Stromal cell of bone marrow (primary cell): ENCODE data around the gene OR5T2.
"Not testable (repeated sequence)": the region's sequence is repeated elsewhere in the genome, so short reads cannot be mapped to it uniquely, and the experiment has no call there.

Experiments used
- DNase-seq: peaks from one replicate; pipeline ENCODE4 v3.0.0-alpha.2; 2012; ENCODE audit warnings: low read depth

Gene OR5T2

DNA sequence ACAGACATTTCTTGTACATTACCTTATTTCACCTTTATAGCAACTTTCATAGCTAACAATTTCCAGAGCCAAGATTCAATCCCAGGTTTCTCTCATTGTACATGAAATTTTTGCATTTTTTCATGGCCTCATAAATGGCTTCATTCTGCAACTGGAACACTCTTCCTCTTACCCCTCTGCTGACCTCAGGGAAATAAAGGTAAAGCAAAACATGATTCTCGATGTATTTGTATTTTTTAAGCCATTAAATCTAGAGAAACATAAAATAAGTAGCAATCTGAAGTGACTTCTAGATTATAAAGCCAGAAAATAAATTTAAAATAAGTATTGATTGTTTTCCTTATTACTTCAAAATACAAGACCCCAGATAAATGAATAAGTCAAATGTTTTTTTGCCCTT is at the start of gene OR5T2:
Gene OR5T2 (minus strand): TSS at position 101 of the 400 bp plus-strand sequence. CDS start 1,193 bp downstream, outside the sequence.
- no peak for DNase-seq

DNA sequence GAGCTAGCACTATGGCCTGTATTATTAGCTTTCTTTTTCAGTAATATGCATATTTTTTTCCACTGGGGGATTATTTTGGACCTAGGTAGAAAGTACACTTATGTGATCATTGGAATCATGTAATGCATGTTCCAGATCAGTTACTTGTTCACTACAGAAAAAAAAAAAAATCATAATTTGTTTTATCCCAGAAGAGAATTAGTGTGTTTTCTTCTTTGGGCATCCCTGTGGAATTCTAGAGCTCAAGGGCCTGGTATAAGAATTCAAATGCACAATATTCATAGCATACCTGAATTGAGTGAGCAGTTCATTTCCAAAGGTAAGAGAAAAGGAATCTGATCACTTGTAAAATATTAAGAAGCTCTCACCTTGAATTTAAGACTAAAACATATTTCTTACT is 39.8 kb upstream of the OR5T2 start, which contains the start of gene OR5T1:
Gene OR5T1 (plus strand): TSS at position 301 of the 400 bp plus-strand sequence. CDS start 1,485 bp downstream, outside the sequence.
- DNase-seq = no peak

DNA sequence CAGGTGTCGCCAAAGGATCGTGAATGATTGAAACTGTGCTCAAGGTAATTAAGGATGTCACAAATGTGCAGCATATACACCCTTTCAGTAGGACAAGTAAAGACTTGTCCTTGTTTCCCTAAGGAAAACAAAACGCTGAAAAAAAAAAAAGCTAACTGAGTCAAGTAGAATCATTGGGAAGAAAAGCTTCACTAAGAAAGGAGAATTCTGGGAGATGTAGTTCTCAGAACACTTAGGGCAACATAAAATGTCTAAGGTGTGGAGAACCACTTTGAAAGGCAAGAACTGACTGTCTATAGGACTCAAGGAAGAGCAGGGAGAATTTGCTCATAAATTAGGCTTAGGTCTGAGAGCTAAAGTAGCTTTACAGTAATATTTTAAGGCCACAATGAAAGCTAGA is 37.0 kb upstream of the OR5T2 start:
- no peak for DNase-seq

- DNase-seq = no peak
These were observed 17.9 kb upstream of the OR5T2 start, which contains the start of gene OR5T3 for GRCh38 chr11:56251954-56252353. Gene OR5T3 (plus strand): TSS chr11:56252254. CDS start chr11:56252254, 0 bp downstream.

- not testable (repeated sequence) for DNase-seq
These were observed 14.3 kb downstream of the OR5T2 start for GRCh38 chr11:56219735-56220134.

DNA sequence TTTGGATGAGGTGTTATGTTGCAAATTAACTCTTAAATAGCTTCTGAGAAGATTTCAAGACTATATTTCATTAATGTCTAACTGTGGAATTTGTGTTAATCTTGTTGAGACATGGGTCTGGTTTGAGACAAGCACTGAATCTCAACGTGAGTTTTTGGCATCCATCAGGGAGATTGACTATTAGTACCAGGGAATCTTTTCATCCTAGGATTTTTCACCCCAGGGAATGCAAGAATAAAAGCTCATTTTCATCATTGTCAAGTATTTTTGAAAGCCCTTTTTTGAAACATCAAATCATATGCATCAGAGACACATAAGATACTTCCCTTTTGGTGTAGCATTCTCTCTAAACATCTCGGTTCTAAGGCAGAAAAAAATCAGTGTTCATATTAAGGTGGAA is 19.5 kb downstream of the OR5T2 start:
- no peak for DNase-seq

GRCh38 chr11:56207790-56208189 is 26.3 kb downstream of the OR5T2 start:
- DNase-seq = no peak

- DNase-seq = no peak
These were observed 36.7 kb downstream of the OR5T2 start for GRCh38 chr11:56197367-56197766.

DNA sequence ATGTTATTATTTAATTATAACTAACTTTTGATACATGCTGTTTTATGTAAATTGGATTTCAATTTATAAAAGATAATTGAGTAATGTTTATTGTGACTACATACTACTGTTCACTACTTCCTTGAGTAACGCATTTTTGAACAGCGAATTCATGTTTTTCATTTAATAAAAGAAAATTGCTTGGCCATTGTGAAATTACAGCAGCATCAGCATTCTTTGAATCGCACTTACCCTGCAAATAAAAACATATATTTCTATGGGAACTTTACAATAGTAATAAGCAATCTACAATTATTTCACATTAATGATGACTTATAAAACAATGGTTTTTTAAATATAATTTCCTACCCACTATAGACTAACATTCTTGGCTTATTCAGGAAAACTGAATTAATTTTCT is 37.4 kb downstream of the OR5T2 start:
- DNase-seq = no peak

GRCh38 chr11:56188602-56189001 is 45.5 kb downstream of the OR5T2 start:
- DNase-seq = no peak

DNA sequence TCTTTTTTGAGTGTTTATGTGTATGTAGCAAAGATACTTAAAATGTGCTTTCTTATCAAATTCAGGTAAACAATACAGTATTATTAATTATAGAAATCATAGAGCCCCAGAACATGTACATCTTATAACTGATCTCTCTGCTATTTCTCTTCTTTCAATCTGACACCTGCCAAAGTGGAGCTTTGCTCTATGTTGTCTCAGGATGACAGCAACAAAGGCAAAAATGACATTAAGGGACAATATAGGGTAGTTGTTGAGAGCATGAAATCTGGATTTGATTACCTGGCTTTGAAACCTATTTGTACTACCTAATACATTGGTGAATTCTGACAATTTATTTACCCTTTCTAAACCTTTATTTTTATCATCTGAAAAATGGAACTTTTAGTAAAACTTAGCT is 50.6 kb downstream of the OR5T2 start:
- DNase-seq = no peak
